Activated T-helper 17 cell treated with anti-CD3 and anti-CD28 coated beads, Interleukin-2, amount 50 U/mL, for 72 hours (primary cell): Measurements from ENCODE around the gene SASH3. TPM values are rescaled to one million over a fixed set of nuclear protein-coding genes. Genes with fewer than 3 reads are reported as not detected.

Experiments used
- ATAC-seq: fragments of 150-1000 bp; cut with Tn5 transposase; replicated peaks from 2 replicates; pipeline ENCODE4 v1.10.0; 2021; ENCODE audit warnings: mild to moderate bottlenecking, moderate library complexity
- H3K27ac Mint-ChIP-seq: one replicate; pipeline ENCODE4 v1.8.0; 2022; ENCODE audit warnings: mixed read lengths
- H3K27me3 Mint-ChIP-seq: one replicate; pipeline ENCODE4 v1.8.0; 2022; ENCODE audit warnings: mixed read lengths
- H3K36me3 Mint-ChIP-seq: one replicate; pipeline ENCODE4 v1.8.0; 2022; ENCODE audit warnings: low read depth, mild to moderate bottlenecking, mixed read lengths
- H3K4me1 Mint-ChIP-seq: one replicate; pipeline ENCODE4 v1.8.0; 2022; ENCODE audit warnings: mixed read lengths
- H3K4me3 Mint-ChIP-seq: one replicate; pipeline ENCODE4 v1.8.0; 2022; ENCODE audit warnings: mild to moderate bottlenecking, mixed read lengths
- H3K9me3 Mint-ChIP-seq: one replicate; pipeline ENCODE4 v1.8.0; 2022; ENCODE audit warnings: mixed read lengths
- total RNA-seq, 2 donors: library from RNA; stranded (reverse); gene quantifications; one replicate each; pipeline ENCODE4 v1.2.3, GENCODE V29; 2022

The SASH3 gene
- total RNA-seq, 2 donors from 2014 or later: 103 to 191 TPM

DNA sequence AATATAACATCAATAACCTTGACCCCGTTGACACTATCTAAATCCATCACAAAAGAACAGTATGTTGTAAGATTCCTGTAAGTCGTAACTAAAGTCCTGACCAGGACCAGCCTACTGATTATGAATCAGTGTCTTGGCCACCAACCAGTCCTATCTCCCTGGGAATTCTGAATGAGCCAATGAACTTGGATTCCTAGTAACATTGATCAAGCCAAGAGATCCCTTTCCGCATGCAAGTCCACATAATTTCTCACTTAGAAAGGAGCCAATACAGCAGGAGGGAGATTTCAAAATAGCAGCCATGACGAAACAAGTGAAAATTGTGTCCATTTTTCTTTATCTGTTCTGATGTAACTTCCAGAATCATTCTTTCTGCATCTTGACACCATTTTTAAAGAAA is 31.4 kb upstream of the SASH3 start:
- no peaks in the 10 kb centered on the region for H3K9me3 Mint-ChIP-seq
- H3K27ac Mint-ChIP-seq: no peak overlapping the region
- peaks cover 22% of the 10 kb centered on the region for H3K4me1 Mint-ChIP-seq
- H3K36me3 Mint-ChIP-seq: no peaks in the 10 kb centered on the region
- no peak for ATAC-seq
- H3K4me3 Mint-ChIP-seq: no peak overlapping the region
- no peaks in the 10 kb centered on the region for H3K27me3 Mint-ChIP-seq

DNA sequence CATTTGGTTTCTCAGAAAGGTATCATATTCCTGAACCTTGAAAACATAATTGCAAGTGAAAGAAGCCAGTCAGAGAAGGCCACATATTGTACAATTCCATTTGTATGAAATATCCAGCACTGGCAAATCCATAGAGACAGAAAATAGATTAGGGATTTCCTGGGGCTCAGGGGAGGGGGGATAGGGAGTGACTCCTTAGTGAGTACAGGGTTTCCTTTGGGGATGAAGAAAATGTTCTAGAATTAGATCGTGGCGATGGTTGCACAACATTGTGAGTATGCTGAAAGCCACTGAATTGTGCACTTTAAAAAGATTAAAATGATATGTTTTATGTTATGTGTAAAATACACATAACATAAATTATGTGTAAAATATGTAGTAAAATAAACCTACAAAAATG is 30.7 kb upstream of the SASH3 start:
- Mint-ChIP-seq H3K9me3 (no peaks in the 10 kb centered on the region), H3K27ac (no peak overlapping the region), H3K4me3 (no peak overlapping the region), H3K4me1 (peaks cover 15% of the 10 kb centered on the region), H3K27me3 (no peaks in the 10 kb centered on the region), H3K36me3 (no peaks in the 10 kb centered on the region)
- no peak for ATAC-seq

DNA sequence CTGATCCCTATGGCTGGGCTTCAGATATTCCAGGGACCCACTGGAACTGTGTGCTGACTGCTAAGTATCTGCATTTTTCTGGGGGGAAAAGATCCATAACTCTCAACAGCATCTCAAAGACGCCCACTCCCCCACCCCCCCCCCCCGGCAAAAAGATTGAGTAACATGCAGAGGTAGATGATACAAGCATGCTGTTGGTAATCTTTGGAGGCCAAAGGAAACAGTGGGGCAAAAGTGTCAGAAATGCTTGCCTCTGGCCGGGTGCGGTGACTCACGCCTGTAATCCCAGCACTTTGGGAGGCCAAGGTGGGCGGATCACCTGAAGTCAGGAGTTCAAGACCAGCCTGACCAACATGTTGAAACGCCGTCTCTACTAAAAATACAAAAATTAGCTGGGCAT is 28.8 kb upstream of the SASH3 start:
- no peak overlapping the region for H3K27ac Mint-ChIP-seq
- ATAC-seq: no peak
- H3K4me3 Mint-ChIP-seq: no peak overlapping the region

DNA sequence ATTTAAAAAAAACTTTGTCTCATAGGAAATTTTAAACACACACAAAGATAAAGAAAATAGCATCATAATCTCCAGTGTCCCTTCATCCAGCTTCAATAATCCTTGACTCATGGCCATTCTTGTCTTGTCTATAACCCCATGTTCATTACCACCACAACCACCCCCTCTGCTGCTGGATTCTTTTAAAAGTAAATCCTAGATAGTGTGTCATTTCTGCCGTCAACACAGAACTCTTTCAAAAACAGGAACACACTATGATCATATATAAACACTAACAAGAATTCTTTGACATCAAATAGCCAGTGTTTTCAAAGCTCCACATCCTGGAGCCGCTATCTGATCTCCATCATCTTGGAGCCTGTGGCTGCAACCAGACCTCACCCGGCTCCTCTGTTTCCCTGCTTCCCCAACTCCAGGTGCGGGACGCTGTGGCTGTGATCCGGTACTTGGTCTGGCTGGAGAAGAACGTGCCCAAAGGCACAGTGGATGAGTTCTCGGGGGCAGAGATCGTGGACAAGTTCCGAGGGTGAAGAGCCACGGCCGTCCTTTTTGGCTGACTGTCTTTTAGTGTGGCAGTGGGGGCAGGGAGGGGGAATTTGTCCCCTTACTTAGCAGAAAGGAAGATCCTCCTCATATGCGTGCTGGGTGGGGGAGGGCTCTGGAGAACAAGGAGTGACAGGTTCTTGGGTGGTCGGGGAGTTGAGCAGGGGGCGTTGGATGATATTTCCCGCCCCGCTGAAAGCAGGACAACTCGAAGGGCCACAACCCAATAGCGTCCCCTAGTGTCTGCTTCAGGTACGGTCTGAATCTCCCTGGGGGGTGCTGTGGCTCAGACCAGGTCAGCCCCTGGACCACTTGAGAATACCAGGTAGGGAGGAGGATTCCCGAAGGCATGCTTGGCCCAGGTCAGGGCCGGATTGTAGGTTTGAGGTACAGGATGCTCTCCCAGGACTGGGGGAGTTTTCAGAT is 25.4 kb upstream of the SASH3 start:
- Mint-ChIP-seq H3K9me3 (no peaks in the 10 kb centered on the region), H3K27ac (peak overlapping the region; percentile 54), H3K36me3 (no peaks in the 10 kb centered on the region), H3K4me1 (no peaks in the 10 kb centered on the region), H3K4me3 (peak overlapping the region; percentile 30), H3K27me3 (no peaks in the 10 kb centered on the region)
- ATAC-seq: no peak

More for the DNA sequence above, 28.8 kb upstream of the SASH3 start:
- Mint-ChIP-seq H3K36me3 (no peaks in the 10 kb centered on the region), H3K27me3 (no peaks in the 10 kb centered on the region), H3K4me1 (no peaks in the 10 kb centered on the region), H3K9me3 (no peaks in the 10 kb centered on the region)

DNA sequence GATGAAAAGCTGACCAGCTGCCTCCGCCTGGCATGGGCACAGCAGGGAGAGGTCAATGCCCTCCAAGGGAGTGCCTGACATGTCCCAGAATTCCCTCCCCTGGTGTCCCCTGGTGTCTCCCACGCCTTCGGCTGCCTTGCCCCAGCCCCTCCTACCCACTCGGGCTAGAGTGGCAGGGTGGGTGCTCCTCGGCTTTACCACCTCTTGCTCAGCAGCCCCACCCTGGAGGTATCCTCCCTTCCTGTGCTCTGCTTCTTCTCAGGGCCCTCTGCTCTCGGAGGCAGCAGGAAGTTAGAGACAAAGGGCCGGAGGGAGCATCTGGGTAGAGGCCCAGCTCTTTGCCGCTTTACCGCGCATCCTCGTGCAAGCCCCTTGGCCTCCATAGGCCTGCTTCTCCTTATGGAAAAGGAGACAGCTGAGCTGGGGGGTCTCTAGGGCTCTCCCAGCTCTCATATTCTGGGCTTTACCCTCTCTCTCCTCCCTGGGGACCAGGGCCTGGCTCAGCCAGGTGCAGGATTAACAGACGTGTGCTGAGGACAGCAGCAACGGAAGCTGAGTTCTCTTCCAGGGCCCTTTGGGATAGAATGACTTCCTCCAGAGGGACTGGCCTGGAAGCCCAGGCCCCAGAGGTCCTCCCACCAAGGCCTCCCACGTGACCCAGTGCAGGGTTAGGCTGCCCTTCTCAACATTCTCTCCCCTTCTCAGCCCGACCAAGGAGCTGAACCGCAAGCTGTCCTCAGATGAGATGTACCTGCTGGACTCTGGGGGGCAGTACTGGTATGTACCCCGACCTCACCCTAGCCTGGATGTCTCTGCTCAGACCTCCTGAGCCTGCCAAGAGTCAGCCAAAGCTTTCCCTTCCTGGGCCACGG is 23.7 kb upstream of the SASH3 start:
- Mint-ChIP-seq H3K36me3 (no peaks in the 10 kb centered on the region), H3K27me3 (no peaks in the 10 kb centered on the region), H3K4me3 (peak overlapping the region; percentile 66), H3K9me3 (no peaks in the 10 kb centered on the region), H3K4me1 (peaks cover 9% of the 10 kb centered on the region), H3K27ac (peak overlapping the region; percentile 77)
- ATAC-seq: no peak

DNA sequence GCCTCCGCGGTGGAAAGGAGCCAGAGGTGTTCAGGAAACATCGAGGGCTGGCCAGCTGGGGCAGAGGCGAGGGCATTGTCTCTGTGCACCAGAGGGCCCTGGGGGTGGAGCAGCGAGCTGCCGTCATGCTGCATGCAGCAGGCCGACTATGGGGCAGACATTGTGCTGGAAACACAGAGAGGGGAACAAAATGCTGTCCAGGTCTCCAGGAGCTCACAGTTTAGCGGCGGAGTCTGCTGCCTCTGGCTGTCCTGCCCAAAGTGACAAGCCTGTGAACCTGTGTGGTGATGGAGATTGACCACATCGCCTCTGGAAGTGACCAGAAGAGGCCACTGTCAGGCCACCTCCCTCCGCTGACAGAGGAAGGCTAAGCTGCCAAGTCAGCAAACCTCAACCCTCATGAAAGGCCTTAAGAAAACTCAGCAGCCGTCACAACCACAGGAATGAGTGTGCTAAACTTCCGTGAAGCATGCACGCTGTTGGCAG is 20.1 kb upstream of the SASH3 start:
- no peaks in the 10 kb centered on the region for H3K36me3 Mint-ChIP-seq
- no peaks in the 10 kb centered on the region for H3K27me3 Mint-ChIP-seq
- H3K27ac Mint-ChIP-seq: peak overlapping the region; percentile 87
- H3K4me3 Mint-ChIP-seq: peak overlapping the region; percentile 65
- peak; percentile 89 for ATAC-seq
- peaks cover 9% of the 10 kb centered on the region for H3K4me1 Mint-ChIP-seq
- no peaks in the 10 kb centered on the region for H3K9me3 Mint-ChIP-seq

DNA sequence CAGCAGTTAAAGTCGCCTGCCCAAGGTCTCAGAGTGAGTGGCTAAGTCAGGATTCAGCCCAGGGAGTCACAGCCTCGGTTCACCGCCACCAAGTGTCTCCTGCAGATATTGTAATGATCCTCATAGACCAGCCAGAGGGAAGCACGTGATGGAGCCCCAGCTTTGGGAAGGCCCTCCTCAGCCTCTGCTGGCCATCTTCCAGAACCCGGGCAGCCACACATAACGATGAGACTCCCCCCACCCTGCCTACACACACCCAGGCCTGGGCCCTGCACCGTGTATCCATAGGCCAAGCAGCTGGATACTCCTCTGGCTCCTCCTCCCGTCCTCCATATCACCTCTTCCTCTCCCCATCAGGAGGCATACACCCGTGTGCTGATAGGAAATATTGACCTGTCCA is 19.6 kb upstream of the SASH3 start:
- Mint-ChIP-seq H3K4me1 (peaks cover 9% of the 10 kb centered on the region), H3K27ac (peak overlapping the region; percentile 87), H3K9me3 (no peaks in the 10 kb centered on the region), H3K36me3 (no peaks in the 10 kb centered on the region), H3K4me3 (peak overlapping the region; percentile 65), H3K27me3 (no peaks in the 10 kb centered on the region)
- peak; percentile 20 for ATAC-seq

DNA sequence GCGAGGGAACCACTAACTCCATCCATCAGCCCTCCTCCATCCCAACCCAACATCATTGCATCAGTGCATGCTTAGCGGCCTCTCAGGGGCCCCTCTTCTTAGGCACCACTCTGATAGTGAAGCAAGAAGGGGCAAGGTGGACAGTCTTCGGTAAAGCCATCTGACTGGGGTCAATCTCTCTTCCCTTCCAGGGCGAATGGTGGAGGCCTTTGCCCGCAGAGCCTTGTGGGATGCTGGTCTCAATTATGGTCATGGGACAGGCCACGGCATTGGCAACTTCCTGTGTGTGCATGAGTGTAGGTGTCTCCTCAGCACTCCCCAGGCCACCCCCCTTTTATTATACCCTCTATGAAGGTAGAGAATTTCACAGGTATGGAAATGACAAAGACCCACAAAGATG is 18.8 kb upstream of the SASH3 start:
- no peak for ATAC-seq
- no peaks in the 10 kb centered on the region for H3K36me3 Mint-ChIP-seq
- H3K27ac Mint-ChIP-seq: peak overlapping the region; percentile 87
- no peaks in the 10 kb centered on the region for H3K27me3 Mint-ChIP-seq
- H3K9me3 Mint-ChIP-seq: no peaks in the 10 kb centered on the region
- peaks cover 9% of the 10 kb centered on the region for H3K4me1 Mint-ChIP-seq
- peak overlapping the region; percentile 65 for H3K4me3 Mint-ChIP-seq

DNA sequence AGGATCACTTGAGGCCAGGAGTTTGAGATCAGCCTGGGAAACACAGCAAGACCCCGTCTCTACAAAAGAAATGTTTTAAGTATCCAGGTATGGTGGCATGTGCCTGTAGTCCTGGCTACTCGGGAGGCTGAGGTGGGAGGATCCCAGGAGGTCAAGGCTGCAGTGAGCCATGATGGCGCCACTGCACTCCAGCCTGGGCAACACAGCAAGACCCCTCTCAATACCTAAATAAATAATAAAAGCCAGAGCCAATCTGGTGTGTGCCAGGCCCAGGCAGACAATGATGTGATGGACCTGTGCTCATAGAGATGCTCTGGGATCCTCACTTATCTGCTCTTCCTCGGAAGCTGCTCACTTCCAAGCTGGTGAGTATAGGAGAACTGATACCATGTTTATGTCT is 18.2 kb upstream of the SASH3 start:
- Mint-ChIP-seq H3K4me3 (no peak overlapping the region), H3K9me3 (no peaks in the 10 kb centered on the region), H3K27ac (no peak overlapping the region), H3K27me3 (no peaks in the 10 kb centered on the region), H3K4me1 (peaks cover 9% of the 10 kb centered on the region), H3K36me3 (no peaks in the 10 kb centered on the region)
- no peak for ATAC-seq

DNA sequence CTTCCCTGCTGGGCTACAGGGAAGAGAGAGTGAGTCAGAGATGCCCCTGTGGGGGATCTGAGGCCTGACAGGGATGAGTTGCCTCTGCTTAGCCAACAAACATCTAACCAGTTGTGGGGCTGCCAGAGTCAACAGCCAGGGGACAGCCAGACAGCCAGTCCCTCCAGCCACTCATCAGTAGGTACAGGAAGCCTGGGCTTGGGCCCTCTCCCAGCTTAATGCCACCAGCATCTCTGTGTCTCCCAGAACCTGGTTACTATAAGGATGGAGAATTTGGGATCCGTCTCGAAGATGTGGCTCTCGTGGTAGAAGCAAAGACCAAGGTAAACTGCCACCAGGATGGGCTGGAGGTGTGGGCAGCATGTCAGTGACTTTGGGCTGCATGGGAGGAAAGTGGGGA is 17.3 kb upstream of the SASH3 start:
- no peak for ATAC-seq
- no peaks in the 10 kb centered on the region for H3K36me3 Mint-ChIP-seq
- no peaks in the 10 kb centered on the region for H3K9me3 Mint-ChIP-seq
- H3K4me3 Mint-ChIP-seq: no peak overlapping the region
- no peaks in the 10 kb centered on the region for H3K27me3 Mint-ChIP-seq
- no peak overlapping the region for H3K27ac Mint-ChIP-seq
- H3K4me1 Mint-ChIP-seq: peaks cover 9% of the 10 kb centered on the region

DNA sequence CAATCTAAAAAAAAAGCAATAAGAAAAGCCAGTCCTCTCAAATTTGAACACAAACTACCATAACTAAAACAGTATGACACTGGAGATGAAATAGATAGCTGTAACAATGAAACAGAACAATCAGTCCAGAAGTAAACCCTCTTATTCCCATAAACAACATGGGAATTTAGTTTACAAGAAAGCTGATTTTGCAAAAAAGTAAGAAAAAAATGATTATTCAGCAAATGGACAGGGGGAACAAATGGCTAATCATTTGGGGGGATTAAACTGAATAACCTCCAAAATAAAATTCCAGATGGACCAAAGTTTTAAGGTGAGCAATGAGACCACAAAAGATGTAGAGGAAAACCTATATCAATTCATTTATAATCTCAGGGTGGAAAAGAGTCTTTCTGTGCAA is 16.1 kb upstream of the SASH3 start:
- H3K27ac Mint-ChIP-seq: no peak overlapping the region
- peaks cover 9% of the 10 kb centered on the region for H3K4me1 Mint-ChIP-seq
- no peak for ATAC-seq
- H3K36me3 Mint-ChIP-seq: no peaks in the 10 kb centered on the region
- no peak overlapping the region for H3K4me3 Mint-ChIP-seq
- H3K9me3 Mint-ChIP-seq: no peaks in the 10 kb centered on the region
- no peaks in the 10 kb centered on the region for H3K27me3 Mint-ChIP-seq

DNA sequence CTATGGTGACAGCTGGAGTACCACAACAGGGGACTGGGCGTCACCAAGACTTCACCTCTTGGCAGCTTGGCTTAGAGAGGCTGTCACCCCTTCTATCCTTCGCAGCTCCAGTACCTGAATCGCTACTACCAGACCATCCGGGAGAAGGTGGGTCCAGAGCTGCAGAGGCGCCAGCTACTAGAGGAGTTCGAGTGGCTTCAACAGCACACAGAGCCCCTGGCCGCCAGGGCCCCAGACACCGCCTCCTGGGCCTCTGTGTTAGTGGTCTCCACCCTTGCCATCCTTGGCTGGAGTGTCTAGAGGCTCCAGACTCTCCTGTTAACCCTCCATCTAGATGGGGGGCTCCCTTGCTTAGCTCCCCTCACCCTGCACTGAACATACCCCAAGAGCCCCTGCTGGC is 11.6 kb upstream of the SASH3 start:
- Mint-ChIP-seq H3K27me3 (no peaks in the 10 kb centered on the region), H3K4me1 (peaks cover 4% of the 10 kb centered on the region), H3K4me3 (peak overlapping the region; percentile 70), H3K27ac (peak overlapping the region; percentile 80), H3K36me3 (no peaks in the 10 kb centered on the region), H3K9me3 (no peaks in the 10 kb centered on the region)
- no peak for ATAC-seq

DNA sequence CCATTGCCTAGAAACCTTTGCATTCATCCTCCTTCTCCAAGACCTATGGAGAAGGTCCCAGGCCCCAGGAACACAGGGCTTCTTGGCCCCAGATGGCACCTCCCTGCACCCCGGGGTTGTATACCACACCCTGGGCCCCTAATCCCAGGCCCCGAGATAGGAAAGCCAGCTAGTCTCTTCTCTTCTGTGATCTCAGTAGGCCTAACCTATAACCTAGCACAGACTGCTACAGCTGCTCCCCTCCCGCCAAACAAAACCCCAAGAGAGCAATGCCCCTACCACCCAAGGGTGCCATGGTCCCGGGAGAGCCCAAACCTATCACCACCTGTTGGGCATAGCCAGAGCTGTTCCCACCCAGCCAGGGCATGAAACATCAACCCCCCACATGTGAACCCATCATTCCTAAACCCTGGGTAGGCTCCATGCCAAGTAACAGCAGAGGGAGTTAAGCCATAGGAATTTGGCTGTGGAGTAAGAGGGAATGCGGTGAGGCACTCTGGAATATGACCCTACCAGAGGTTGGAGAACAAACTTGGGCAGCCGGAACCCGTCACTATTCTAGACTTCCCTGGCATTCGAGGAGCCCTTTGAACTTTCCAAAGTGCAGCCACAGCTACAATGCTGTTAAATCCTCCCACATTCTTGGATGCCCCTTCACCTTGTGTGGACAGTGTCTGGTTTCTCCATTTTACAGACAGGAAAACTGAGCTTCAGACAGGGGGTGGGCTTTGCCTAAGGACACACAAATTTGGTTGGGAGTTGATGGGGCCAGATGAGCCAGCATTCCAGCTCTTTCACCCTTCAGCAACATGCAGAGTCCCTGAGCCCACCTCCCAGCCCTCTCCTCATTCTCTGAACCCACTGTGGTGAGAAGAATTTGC is 10.9 kb upstream of the SASH3 start:
- Mint-ChIP-seq H3K27me3 (no peaks in the 10 kb centered on the region), H3K4me1 (peaks cover 5% of the 10 kb centered on the region)

More for the DNA sequence above, 10.9 kb upstream of the SASH3 start:
- no peak for ATAC-seq
- Mint-ChIP-seq H3K9me3 (no peaks in the 10 kb centered on the region), H3K36me3 (no peaks in the 10 kb centered on the region), H3K27ac (peak overlapping the region; percentile 80), H3K4me3 (peak overlapping the region; percentile 70)
